SKM-1 treated with dmso at 0.1 percent for 144 hours (cell line): ENCODE results near the gene PAX5.

Experiments used
- DNase-seq: peaks from one replicate; lab custom pipeline; 2025; ENCODE audit not compliant: unreplicated experiment; lab: John Stamatoyannopoulos, UW

The PAX5 gene

GRCh38 chr9:36839131-36839885 lies 194.8 kb downstream of the PAX5 start:
- DNase-seq, result no peak

GRCh38 chr9:36837431-36838405 lies 196.3 kb downstream of the PAX5 start:
- no peak for DNase-seq

GRCh38 chr9:36836486-36836885 lies 197.6 kb downstream of the PAX5 start:
- no peak for DNase-seq

GRCh38 chr9:36835271-36835996 lies 198.6 kb downstream of the PAX5 start:
- no peak for DNase-seq

- DNase-seq, result no peak
These were observed 199.3 kb downstream of the PAX5 start for GRCh38 chr9:36834736-36835135.

GRCh38 chr9:36833954-36834353 lies 200.1 kb downstream of the PAX5 start:
- no peak for DNase-seq

- no peak for DNase-seq
These were observed 201.8 kb downstream of the PAX5 start for GRCh38 chr9:36832164-36832795.

- DNase-seq, result no peak
These were observed 202.5 kb downstream of the PAX5 start for GRCh38 chr9:36831381-36832161.

GRCh38 chr9:36828611-36829013 lies 205.5 kb downstream of the PAX5 start:
- DNase-seq, result no peak

GRCh38 chr9:36827593-36827992 lies 206.5 kb downstream of the PAX5 start:
- DNase-seq, result no peak

- no peak for DNase-seq
These were observed 207.5 kb downstream of the PAX5 start for GRCh38 chr9:36826581-36826980.

GRCh38 chr9:36825179-36825578 lies 208.9 kb downstream of the PAX5 start:
- DNase-seq, result no peak

- no peak for DNase-seq
These were observed 210.1 kb downstream of the PAX5 start for GRCh38 chr9:36823934-36824333.

GRCh38 chr9:36823466-36823865 lies 210.6 kb downstream of the PAX5 start:
- DNase-seq, result no peak

- DNase-seq, result no peak
These were observed 211.9 kb downstream of the PAX5 start for GRCh38 chr9:36822201-36822600.

GRCh38 chr9:36820392-36820861 lies 213.6 kb downstream of the PAX5 start:
- no peak for DNase-seq

- no peak for DNase-seq
These were observed 214.8 kb downstream of the PAX5 start for GRCh38 chr9:36818965-36819870.

- no peak for DNase-seq
These were observed 215.7 kb downstream of the PAX5 start for GRCh38 chr9:36818242-36818938.
